HuH-7 (cell line): ENCODE measurements around the gene GPR150.
"Not testable (repeated sequence)": the region's sequence is repeated elsewhere in the genome, so short reads cannot be mapped to it uniquely, and the experiment has no call there.

ENCODE experiments used
- DNase-seq: peaks from one replicate; pipeline ENCODE4 v3.0.0; 2011; ENCODE audit warnings: low spot score

The GPR150 gene

GRCh38 chr5:95623706-95624105 is 3.8 kb downstream of the GPR150 start:
- no peak for DNase-seq

- DNase-seq = no peak
These were observed 4.5 kb downstream of the GPR150 start for GRCh38 chr5:95624368-95624767.

- DNase-seq = no peak
These were observed 6.8 kb downstream of the GPR150 start for GRCh38 chr5:95626701-95627100.

GRCh38 chr5:95627971-95628810 is 8.3 kb downstream of the GPR150 start:
- no peak for DNase-seq

GRCh38 chr5:95628933-95629332 is 9.0 kb downstream of the GPR150 start:
- no peak for DNase-seq

- no peak for DNase-seq
These were observed 10.6 kb downstream of the GPR150 start for GRCh38 chr5:95630394-95630917.

- no peak for DNase-seq
These were observed 11.5 kb downstream of the GPR150 start for GRCh38 chr5:95631255-95631958.

GRCh38 chr5:95631991-95632675 is 12.2 kb downstream of the GPR150 start:
- DNase-seq = no peak

GRCh38 chr5:95632942-95633341 is 13.1 kb downstream of the GPR150 start:
- not testable (repeated sequence) for DNase-seq

- no peak for DNase-seq
These were observed 13.8 kb downstream of the GPR150 start for GRCh38 chr5:95633671-95634070.

GRCh38 chr5:95634081-95634480 is 14.2 kb downstream of the GPR150 start:
- no peak for DNase-seq

- DNase-seq = no peak
These were observed 18.7 kb downstream of the GPR150 start for GRCh38 chr5:95638632-95639031.

- DNase-seq = no peak
These were observed 21.9 kb downstream of the GPR150 start for GRCh38 chr5:95641741-95642220.

- no peak for DNase-seq
These were observed 23.3 kb downstream of the GPR150 start for GRCh38 chr5:95643152-95643551.

- DNase-seq = peak; percentile 38
These were observed 24.6 kb downstream of the GPR150 start for GRCh38 chr5:95644351-95645042.

- not testable (repeated sequence) for DNase-seq
These were observed 26.3 kb downstream of the GPR150 start for GRCh38 chr5:95646226-95646568.

GRCh38 chr5:95646569-95647431 is 26.9 kb downstream of the GPR150 start, which contains the start of gene RFESD:
TSS of gene RFESD (plus strand) at chr5:95646777. CDS start at chr5:95652272, 5,495 bp downstream.
- peak; percentile 81 for DNase-seq

- DNase-seq = no peak
These were observed 28.3 kb downstream of the GPR150 start for GRCh38 chr5:95647886-95648860.

GRCh38 chr5:95649274-95649673 is 29.4 kb downstream of the GPR150 start:
- DNase-seq = no peak
